HL-60 (cell line): ENCODE data around the gene PTPRO.

ENCODE experiments used
- DNase-seq, 2 experiments: peaks; one replicate each; pipeline ENCODE4 v3.0.0-alpha.2; 2010 to 2020; ENCODE audit warnings: low read depth in 1 of 2, low spot score in 1 of 2
- H3K27ac ChIP-seq: fragments of 250-450 bp; sonication (Bioruptor Pico); replicated peaks from 2 replicates; pipeline ENCODE4 v1.5.1; 2020; ENCODE audit warnings: mild to moderate bottlenecking, moderate library complexity
- H3K27me3 ChIP-seq: fragments of 250-450 bp; sonication (Bioruptor Pico); 2 replicates; pipeline ENCODE4 v1.5.1; 2021; ENCODE audit warnings: mild to moderate bottlenecking, moderate library complexity; ENCODE audit not compliant: insufficient read depth, poor library complexity, severe bottlenecking
- H3K4me3 ChIP-seq: replicated peaks from 2 replicates; pipeline ENCODE4 v1.5.1; 2011; ENCODE audit warnings: mild to moderate bottlenecking, control low read depth, low read length; ENCODE audit not compliant: insufficient read depth
- GABPA ChIP-seq: IDR thresholded peaks from 2 replicates; pipeline ENCODE4 v1.6.1; 2012; ENCODE audit warnings: low read depth
- POLR2AphosphoS5 ChIP-seq: IDR thresholded peaks from 2 replicates; pipeline ENCODE4 v1.6.1; 2012; ENCODE audit warnings: low read depth
- SPI1 ChIP-seq: IDR thresholded peaks from 2 replicates; pipeline ENCODE4 v1.6.1; 2012; ENCODE audit warnings: low read depth, mild to moderate bottlenecking, borderline replicate concordance
- TF ChIP-seq, protein P1 (sequence below): IDR thresholded peaks from one replicate; pipeline ENCODE4 v1.5.1; 2011; ENCODE audit warnings: low read length, control low read depth, inconsistent platforms; ENCODE audit not compliant: insufficient read depth
- TF ChIP-seq, protein P2 (sequence below): IDR thresholded peaks from 2 replicates; pipeline ENCODE4 v1.6.1; 2012; ENCODE audit warnings: low read depth; ENCODE audit not compliant: insufficient replicate concordance

Gene PTPRO

DNA sequence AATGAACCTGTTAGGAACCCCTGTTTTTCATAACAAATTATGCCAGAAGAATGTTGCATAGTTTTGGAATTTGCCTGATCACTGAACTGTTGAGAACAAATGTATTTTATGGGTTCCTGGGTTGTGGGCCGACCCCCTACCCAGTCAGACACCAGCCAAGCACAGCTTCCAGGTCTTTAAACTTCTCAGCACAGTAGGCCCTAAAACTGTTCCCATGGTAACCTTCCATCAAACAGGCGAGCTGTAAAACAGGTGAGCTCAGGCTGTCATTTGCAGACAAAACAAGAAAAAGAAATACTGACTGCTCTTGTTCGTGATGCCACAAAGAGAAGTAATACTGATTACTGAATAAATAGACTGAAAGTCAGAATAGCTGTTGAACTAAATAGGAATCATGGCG is 147.0 kb downstream of the PTPRO start:
- H3K27me3 ChIP-seq = no peaks in the 10 kb centered on the region
- no peak for DNase-seq
- H3K27ac ChIP-seq = no peak overlapping the region
- TF ChIP-seq POLR2AphosphoS5 (no peak), GABPA (no peak)
- TF ChIP-seq, protein P1, sequence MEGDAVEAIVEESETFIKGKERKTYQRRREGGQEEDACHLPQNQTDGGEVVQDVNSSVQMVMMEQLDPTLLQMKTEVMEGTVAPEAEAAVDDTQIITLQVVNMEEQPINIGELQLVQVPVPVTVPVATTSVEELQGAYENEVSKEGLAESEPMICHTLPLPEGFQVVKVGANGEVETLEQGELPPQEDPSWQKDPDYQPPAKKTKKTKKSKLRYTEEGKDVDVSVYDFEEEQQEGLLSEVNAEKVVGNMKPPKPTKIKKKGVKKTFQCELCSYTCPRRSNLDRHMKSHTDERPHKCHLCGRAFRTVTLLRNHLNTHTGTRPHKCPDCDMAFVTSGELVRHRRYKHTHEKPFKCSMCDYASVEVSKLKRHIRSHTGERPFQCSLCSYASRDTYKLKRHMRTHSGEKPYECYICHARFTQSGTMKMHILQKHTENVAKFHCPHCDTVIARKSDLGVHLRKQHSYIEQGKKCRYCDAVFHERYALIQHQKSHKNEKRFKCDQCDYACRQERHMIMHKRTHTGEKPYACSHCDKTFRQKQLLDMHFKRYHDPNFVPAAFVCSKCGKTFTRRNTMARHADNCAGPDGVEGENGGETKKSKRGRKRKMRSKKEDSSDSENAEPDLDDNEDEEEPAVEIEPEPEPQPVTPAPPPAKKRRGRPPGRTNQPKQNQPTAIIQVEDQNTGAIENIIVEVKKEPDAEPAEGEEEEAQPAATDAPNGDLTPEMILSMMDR = no peak
- H3K4me3 ChIP-seq = no peak overlapping the region

DNA sequence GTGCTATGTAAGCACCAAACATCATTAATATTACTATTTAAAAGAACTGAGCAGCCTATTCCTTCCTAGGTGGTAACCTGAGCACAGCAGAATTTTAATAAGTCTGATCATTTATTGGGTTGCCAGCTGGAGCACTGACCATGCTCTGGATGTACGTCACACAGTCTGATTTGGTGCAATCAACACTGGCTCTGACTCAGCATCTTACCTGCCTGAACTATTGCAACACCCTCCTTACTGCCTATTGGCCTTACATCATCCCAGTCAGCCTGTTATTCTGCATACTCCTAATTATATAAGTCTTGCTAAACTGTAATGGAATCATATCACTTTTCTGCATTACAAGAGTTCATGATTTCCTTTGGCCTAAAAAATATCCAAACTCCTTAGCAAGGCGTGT is 149.7 kb downstream of the PTPRO start:
- Histone ChIP-seq H3K4me3 (no peak overlapping the region), H3K27me3 (no peaks in the 10 kb centered on the region), H3K27ac (no peak overlapping the region)
- TF ChIP-seq GABPA (no peak), SPI1 (no peak), POLR2AphosphoS5 (no peak)
- TF ChIP-seq, protein P1 = no peak
- TF ChIP-seq, protein P2, sequence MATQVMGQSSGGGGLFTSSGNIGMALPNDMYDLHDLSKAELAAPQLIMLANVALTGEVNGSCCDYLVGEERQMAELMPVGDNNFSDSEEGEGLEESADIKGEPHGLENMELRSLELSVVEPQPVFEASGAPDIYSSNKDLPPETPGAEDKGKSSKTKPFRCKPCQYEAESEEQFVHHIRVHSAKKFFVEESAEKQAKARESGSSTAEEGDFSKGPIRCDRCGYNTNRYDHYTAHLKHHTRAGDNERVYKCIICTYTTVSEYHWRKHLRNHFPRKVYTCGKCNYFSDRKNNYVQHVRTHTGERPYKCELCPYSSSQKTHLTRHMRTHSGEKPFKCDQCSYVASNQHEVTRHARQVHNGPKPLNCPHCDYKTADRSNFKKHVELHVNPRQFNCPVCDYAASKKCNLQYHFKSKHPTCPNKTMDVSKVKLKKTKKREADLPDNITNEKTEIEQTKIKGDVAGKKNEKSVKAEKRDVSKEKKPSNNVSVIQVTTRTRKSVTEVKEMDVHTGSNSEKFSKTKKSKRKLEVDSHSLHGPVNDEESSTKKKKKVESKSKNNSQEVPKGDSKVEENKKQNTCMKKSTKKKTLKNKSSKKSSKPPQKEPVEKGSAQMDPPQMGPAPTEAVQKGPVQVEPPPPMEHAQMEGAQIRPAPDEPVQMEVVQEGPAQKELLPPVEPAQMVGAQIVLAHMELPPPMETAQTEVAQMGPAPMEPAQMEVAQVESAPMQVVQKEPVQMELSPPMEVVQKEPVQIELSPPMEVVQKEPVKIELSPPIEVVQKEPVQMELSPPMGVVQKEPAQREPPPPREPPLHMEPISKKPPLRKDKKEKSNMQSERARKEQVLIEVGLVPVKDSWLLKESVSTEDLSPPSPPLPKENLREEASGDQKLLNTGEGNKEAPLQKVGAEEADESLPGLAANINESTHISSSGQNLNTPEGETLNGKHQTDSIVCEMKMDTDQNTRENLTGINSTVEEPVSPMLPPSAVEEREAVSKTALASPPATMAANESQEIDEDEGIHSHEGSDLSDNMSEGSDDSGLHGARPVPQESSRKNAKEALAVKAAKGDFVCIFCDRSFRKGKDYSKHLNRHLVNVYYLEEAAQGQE = no peak
- DNase-seq = no peak

DNA sequence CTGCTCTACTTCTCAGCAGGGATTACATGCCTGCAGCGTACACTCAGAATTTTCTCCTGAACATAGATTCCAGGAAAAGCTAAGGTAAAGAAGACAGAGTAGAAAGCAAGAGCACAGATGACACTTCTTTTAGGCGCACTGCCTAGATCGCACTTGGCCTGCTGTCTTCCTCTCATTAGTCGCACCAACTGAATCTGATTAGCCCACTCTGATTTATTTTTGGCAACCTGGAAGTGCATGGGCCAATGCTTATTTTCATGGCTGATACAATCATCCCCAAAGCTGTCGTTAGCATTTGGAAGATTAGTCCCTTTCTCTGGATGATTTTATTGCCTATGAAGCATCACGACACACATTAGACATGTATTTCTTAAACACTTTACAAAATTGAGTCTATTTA is 152.5 kb downstream of the PTPRO start:
- H3K4me3 ChIP-seq = no peak overlapping the region
- no peaks in the 10 kb centered on the region for H3K27me3 ChIP-seq
- no peak for DNase-seq
- H3K27ac ChIP-seq = no peak overlapping the region
- TF ChIP-seq, protein P2 = no peak
- TF ChIP-seq SPI1 = no peak
- TF ChIP-seq POLR2AphosphoS5 = no peak

DNA sequence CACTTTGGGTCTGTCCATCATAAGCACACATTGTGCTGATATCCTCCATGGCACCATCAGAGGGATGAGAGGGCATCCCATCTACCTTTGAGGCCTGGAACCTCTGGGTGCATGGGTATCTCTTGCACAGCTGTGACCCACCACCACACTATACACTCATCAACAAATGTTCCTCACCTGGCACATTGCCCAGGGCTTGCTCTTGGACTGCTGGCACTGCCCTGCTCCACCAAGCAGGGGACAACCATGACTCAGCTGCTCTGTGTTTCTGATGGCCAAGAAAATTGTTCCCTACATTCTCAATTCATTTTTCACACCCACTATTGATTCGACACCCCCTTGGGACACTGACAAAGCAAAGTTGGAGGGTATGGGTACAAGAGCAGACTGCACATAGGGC is 155.5 kb downstream of the PTPRO start:
- no peak overlapping the region for H3K4me3 ChIP-seq
- H3K27ac ChIP-seq = no peak overlapping the region
- H3K27me3 ChIP-seq = no peaks in the 10 kb centered on the region
- TF ChIP-seq, protein P2 = no peak
- no peak for TF ChIP-seq POLR2AphosphoS5
- TF ChIP-seq, protein P1 = no peak
- no peak for TF ChIP-seq SPI1
- TF ChIP-seq GABPA = no peak
- DNase-seq = no peak
